Lower leg skin (tissue), 3 donors: ENCODE data around the gene SERINC5.

Experiments
- CTCF ChIP-seq, 3 donors: fragments of 450-650 bp; IDR thresholded peaks; one replicate each; pipeline ENCODE4 v1.5.1; 2016; ENCODE audit warnings: antibody characterized with exemption in 3 of 3, mild to moderate bottlenecking in 3 of 3, moderate library complexity in 2 of 3
- POLR2A ChIP-seq, 2 donors: fragments of 450-650 bp; IDR thresholded peaks; one replicate each; pipeline ENCODE4 v1.6.1; 2016 to 2017; ENCODE audit warnings: antibody characterized with exemption in 2 of 2, mild to moderate bottlenecking in 1 of 2, moderate library complexity in 1 of 2

GRCh38 chr5:80116000-80116399 lies 139.8 kb downstream of the SERINC5 start:
- TF ChIP-seq CTCF (IDR thresholded peaks at IDR 0.05) (no peak), POLR2A (IDR thresholded peaks at IDR 0.05) (no peak)
